ENCODE results near the gene KLF11. TPM values are rescaled to one million over a fixed set of nuclear protein-coding genes. Genes with fewer than 3 reads are reported as not detected.

The KLF11 gene
- polyA plus RNA-seq, 2 of the 4 experiments (the other 2 are of a cell fraction) = 2.8 to 8.2 TPM

DNA sequence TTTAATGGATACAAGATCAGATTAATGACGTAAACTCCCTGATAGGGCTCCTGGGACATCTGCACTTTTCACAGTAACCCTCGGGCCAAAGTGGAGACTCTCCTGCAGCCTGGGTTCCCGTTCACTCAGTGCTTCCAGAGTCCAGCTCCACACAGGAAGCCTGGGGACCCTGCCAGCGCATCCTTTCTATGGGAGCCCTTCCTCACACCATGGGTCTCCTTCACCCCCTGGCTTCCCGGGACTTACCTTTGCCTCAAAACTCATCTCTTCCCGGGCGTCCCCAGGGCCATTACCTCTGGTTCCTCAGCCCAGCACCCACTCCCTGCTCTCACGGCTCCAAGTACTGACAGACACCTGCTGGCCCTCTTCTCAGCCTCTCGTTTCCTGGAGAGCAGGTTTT is 40.7 kb upstream of the KLF11 start:
- no peak for ATAC-seq
- no peak for FAIRE-seq
- no peaks in the 10 kb centered on the region for H3K9me3 ChIP-seq
- no peak overlapping the region for H3K4me2 ChIP-seq
- no peaks in the 10 kb centered on the region for H3K4me1 ChIP-seq
- H3K27ac ChIP-seq = no peak overlapping the region
- 81% methylated on average over 9 of the region's 9 CpGs for WGBS (ENCODE audit: missing lambda C conversion rate)
- ChIA-PET POLR2A (no interaction called here), CTCF (interaction anchor here (0.7 to 8.7 kb wide), 3 partner anchors 15 to 46 kb away, joined by 3 to 65 read pairs (median 7); no protein-coding TSS in a partner anchor)
- no peak overlapping the region for H3K4me3 ChIP-seq
- no peak for DNase-seq (ENCODE audit: low read depth in 1 of 2, low spot score in 1 of 2)
- no peak for TF ChIP-seq ZSCAN20 (CRISPR knock-in tag; IDR thresholded peaks at IDR 0.05)
- no peak for TF ChIP-seq JUN (IDR thresholded peaks at IDR 0.05)
- TF ChIP-seq, protein P1, sequence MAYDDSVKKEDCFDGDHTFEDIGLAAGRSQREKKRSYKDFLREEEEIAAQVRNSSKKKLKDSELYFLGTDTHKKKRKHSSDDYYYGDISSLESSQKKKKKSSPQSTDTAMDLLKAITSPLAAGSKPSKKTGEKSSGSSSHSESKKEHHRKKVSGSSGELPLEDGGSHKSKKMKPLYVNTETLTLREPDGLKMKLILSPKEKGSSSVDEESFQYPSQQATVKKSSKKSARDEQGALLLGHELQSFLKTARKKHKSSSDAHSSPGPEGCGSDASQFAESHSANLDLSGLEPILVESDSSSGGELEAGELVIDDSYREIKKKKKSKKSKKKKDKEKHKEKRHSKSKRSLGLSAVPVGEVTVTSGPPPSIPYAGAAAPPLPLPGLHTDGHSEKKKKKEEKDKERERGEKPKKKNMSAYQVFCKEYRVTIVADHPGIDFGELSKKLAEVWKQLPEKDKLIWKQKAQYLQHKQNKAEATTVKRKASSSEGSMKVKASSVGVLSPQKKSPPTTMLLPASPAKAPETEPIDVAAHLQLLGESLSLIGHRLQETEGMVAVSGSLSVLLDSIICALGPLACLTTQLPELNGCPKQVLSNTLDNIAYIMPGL (CRISPR knock-in tag; IDR thresholded peaks at IDR 0.05; ENCODE audit: borderline replicate concordance) = no peak
- no peak for TF ChIP-seq TP53 (CRISPR knock-in tag; IDR thresholded peaks at IDR 0.05)
- TF ChIP-seq RARB (CRISPR knock-in tag; IDR thresholded peaks at IDR 0.05) = no peak
- no peak for TF ChIP-seq HOXA7 (CRISPR knock-in tag; IDR thresholded peaks at IDR 0.05)
- no peak for TF ChIP-seq FOXS1 (CRISPR knock-in tag; IDR thresholded peaks at IDR 0.05)
- no peak for TF ChIP-seq ZFP36 (IDR thresholded peaks at IDR 0.05; ENCODE audit: borderline replicate concordance, partially characterized antibody)

DNA sequence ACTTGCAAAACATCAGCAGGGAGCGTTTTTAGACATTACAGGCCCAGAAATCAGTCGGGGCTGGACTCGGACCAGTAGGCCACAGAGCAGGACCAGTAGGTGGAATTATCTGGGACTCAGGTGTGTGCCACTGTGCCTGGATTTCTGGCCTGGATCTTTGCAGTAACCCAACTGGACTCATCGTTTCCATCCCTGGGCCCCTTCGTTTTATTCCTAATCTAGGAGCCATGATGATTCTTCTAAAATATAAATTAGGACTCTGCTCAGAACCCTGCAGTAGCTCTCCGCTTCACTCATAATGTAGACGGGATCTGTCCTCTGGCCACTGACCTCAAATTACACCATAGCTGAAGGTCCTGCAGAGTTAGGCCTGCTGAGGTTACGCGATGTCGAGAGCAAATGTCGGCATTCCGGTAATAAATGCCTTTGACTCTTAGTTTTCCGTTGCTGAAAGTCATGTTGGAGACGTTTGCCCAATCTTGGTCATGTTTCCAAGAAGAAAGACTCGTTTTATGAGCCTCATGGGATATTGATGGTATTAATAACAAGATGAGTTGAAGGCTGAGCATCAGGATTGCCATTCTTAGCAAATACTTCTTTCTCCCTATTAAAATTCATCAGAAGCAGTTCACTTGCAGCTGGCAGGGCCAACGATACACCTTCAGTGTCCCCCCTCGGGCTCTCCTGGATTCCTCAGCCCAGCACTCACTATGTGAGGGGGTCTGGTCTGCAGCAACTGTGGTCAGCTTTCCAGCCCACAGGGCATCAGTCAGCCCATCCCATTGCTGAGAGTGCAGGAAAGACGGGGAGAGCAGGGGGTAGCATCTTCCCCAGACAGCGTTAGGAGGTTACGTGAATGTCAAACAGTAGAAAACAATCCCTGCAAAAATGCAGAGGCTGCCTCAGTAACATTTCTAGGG is 39.9 kb upstream of the KLF11 start:
- CTCF ChIA-PET = interaction anchor here (0.7 to 8.7 kb wide), 3 partner anchors 15 to 45 kb away, joined by 3 to 65 read pairs (median 7); no protein-coding TSS in a partner anchor
- WGBS (ENCODE audit: missing lambda C conversion rate) = 83% methylated on average over 20 of the region's 20 CpGs
- no peak overlapping the region for H3K4me2 ChIP-seq
- H3K27ac ChIP-seq = no peak overlapping the region
- TF ChIP-seq CHD4 (IDR thresholded peaks at IDR 0.05; ENCODE audit: borderline replicate concordance) (no peak), CHD2 (IDR thresholded peaks at IDR 0.05; ENCODE audit: low read length, partially characterized antibody) (no peak), RCOR1 (IDR thresholded peaks at IDR 0.05; ENCODE audit: low read depth, low read length) (no peak), NPAS2 (CRISPR knock-in tag; IDR thresholded peaks at IDR 0.05; ENCODE audit: borderline replicate concordance) (no peak), RFX5 (IDR thresholded peaks at IDR 0.05) (no peak), GATA3 (IDR thresholded peaks at IDR 0.05; ENCODE audit: borderline replicate concordance) (no peak), SMC3 (IDR thresholded peaks at IDR 0.05) (no peak), POLR2AphosphoS2 (conservative IDR thresholded peaks at IDR 0.05; ENCODE audit: low read length) (no peak), MAFK (IDR thresholded peaks at IDR 0.05; ENCODE audit: partially characterized antibody) (no peak), ZNF302 (CRISPR knock-in tag; IDR thresholded peaks at IDR 0.05) (no peak), HEYL (CRISPR knock-in tag; IDR thresholded peaks at IDR 0.05) (no peak), ESRRA (IDR thresholded peaks at IDR 0.05; ENCODE audit: borderline replicate concordance, low read length) (no peak), RARB (CRISPR knock-in tag; IDR thresholded peaks at IDR 0.05) (no peak)
- TF ChIP-seq, protein P1 (CRISPR knock-in tag; IDR thresholded peaks at IDR 0.05; ENCODE audit: borderline replicate concordance) = no peak
- TF ChIP-seq, protein P2, sequence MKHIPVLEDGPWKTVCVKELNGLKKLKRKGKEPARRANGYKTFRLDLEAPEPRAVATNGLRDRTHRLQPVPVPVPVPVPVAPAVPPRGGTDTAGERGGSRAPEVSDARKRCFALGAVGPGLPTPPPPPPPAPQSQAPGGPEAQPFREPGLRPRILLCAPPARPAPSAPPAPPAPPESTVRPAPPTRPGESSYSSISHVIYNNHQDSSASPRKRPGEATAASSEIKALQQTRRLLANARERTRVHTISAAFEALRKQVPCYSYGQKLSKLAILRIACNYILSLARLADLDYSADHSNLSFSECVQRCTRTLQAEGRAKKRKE (CRISPR knock-in tag; IDR thresholded peaks at IDR 0.05; ENCODE audit: low read depth) = no peak
- TF ChIP-seq, protein P3, sequence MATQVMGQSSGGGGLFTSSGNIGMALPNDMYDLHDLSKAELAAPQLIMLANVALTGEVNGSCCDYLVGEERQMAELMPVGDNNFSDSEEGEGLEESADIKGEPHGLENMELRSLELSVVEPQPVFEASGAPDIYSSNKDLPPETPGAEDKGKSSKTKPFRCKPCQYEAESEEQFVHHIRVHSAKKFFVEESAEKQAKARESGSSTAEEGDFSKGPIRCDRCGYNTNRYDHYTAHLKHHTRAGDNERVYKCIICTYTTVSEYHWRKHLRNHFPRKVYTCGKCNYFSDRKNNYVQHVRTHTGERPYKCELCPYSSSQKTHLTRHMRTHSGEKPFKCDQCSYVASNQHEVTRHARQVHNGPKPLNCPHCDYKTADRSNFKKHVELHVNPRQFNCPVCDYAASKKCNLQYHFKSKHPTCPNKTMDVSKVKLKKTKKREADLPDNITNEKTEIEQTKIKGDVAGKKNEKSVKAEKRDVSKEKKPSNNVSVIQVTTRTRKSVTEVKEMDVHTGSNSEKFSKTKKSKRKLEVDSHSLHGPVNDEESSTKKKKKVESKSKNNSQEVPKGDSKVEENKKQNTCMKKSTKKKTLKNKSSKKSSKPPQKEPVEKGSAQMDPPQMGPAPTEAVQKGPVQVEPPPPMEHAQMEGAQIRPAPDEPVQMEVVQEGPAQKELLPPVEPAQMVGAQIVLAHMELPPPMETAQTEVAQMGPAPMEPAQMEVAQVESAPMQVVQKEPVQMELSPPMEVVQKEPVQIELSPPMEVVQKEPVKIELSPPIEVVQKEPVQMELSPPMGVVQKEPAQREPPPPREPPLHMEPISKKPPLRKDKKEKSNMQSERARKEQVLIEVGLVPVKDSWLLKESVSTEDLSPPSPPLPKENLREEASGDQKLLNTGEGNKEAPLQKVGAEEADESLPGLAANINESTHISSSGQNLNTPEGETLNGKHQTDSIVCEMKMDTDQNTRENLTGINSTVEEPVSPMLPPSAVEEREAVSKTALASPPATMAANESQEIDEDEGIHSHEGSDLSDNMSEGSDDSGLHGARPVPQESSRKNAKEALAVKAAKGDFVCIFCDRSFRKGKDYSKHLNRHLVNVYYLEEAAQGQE (IDR thresholded peaks at IDR 0.05) = no peak
- TF ChIP-seq, protein P4, sequence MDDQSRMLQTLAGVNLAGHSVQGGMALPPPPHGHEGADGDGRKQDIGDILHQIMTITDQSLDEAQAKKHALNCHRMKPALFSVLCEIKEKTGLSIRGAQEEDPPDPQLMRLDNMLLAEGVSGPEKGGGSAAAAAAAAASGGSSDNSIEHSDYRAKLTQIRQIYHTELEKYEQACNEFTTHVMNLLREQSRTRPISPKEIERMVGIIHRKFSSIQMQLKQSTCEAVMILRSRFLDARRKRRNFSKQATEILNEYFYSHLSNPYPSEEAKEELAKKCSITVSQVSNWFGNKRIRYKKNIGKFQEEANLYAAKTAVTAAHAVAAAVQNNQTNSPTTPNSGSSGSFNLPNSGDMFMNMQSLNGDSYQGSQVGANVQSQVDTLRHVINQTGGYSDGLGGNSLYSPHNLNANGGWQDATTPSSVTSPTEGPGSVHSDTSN (IDR thresholded peaks at IDR 0.05) = no peak
- POLR2A ChIA-PET = no interaction called here
- no peak for DNase-seq (ENCODE audit: low read depth in 1 of 2, low spot score in 1 of 2)
- no peaks in the 10 kb centered on the region for H3K4me1 ChIP-seq
- H3K4me3 ChIP-seq = no peak overlapping the region
- no peak for FAIRE-seq
- ATAC-seq = no peak
- no peaks in the 10 kb centered on the region for H3K9me3 ChIP-seq
